LNCaP clone FGC (cell line): ENCODE results near the gene DCLK1.

Experiments used
- DNase-seq: peaks from one replicate; pipeline ENCODE4 v3.0.0-alpha.2; 2011; ENCODE audit warnings: low read depth
- H3K4me3 ChIP-seq: 2 replicates; pipeline ENCODE4 v1.5.1; 2011; ENCODE audit warnings: mild to moderate bottlenecking, low read depth, low read length, control low read depth
- TF ChIP-seq, protein P1 (sequence below): IDR thresholded peaks from 2 replicates; pipeline ENCODE4 v1.5.1; 2012; ENCODE audit warnings: mild to moderate bottlenecking; ENCODE audit not compliant: control insufficient read depth, insufficient read depth; ENCODE audit errors: extremely low read depth

DCLK1 gene

DNA sequence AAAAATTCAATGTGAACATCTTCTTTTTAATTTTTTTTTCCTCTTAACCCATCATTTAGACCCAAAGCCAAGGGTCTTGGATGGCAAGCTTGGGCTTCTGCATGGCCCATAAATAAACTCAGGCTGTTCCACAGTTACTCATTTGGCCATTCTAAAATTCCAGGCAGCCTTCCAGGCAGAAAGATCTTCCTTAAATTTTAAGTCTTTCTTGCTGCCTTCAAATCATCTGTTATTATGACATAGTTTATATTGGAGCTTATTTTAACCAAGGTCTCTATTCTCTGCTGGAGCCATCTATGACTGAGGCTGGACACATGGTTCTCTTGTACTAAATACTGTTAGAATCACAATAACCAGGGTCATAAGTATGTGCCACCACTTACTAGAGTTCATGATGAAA, 337.4 kb downstream of the DCLK1 start:
- TF ChIP-seq, protein P1, sequence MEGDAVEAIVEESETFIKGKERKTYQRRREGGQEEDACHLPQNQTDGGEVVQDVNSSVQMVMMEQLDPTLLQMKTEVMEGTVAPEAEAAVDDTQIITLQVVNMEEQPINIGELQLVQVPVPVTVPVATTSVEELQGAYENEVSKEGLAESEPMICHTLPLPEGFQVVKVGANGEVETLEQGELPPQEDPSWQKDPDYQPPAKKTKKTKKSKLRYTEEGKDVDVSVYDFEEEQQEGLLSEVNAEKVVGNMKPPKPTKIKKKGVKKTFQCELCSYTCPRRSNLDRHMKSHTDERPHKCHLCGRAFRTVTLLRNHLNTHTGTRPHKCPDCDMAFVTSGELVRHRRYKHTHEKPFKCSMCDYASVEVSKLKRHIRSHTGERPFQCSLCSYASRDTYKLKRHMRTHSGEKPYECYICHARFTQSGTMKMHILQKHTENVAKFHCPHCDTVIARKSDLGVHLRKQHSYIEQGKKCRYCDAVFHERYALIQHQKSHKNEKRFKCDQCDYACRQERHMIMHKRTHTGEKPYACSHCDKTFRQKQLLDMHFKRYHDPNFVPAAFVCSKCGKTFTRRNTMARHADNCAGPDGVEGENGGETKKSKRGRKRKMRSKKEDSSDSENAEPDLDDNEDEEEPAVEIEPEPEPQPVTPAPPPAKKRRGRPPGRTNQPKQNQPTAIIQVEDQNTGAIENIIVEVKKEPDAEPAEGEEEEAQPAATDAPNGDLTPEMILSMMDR: no peak
- DNase-seq: no peak
- no peak overlapping the region for H3K4me3 ChIP-seq

DNA sequence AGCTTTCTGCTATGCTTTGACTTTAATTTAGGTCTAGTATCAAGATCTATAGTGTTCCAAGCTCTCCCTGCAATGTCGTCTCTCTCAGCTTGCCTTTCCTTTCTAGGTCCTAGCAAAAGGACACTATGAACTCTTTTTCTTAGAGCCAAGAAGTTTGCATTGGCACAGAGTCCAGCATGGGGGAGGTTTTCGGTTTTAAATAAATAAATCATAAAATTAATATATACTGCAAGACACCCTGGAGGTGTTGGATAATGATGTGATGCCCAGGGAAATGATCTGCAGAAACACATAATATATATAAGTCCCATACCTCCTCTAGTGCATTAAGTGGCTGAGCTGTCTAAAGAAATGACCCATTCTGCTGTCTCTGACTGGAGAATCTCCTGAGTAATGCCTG, 338.3 kb downstream of the DCLK1 start:
- DNase-seq: no peak
- no peak overlapping the region for H3K4me3 ChIP-seq
- TF ChIP-seq, protein P1: no peak

DNA sequence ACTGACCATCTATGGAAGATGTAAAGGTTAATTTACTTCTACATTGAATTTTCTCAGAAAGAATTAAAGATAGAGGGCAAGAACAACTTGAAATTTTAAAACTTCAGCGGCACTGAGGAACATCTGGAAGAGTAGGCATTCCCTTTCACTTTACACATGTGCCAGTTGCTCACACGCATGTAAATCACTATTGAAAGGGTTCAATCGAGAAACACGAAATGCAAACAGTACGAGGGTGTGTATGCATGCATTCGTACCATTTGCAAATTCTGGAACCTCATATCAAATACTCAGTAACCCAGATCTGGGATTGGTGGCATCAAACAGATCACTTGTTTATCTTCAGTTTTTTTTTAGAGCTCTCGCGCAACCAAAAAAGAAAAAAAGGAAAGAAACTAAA, 339.2 kb downstream of the DCLK1 start:
- DNase-seq: no peak
- TF ChIP-seq, protein P1: no peak
- no peak overlapping the region for H3K4me3 ChIP-seq

DNA sequence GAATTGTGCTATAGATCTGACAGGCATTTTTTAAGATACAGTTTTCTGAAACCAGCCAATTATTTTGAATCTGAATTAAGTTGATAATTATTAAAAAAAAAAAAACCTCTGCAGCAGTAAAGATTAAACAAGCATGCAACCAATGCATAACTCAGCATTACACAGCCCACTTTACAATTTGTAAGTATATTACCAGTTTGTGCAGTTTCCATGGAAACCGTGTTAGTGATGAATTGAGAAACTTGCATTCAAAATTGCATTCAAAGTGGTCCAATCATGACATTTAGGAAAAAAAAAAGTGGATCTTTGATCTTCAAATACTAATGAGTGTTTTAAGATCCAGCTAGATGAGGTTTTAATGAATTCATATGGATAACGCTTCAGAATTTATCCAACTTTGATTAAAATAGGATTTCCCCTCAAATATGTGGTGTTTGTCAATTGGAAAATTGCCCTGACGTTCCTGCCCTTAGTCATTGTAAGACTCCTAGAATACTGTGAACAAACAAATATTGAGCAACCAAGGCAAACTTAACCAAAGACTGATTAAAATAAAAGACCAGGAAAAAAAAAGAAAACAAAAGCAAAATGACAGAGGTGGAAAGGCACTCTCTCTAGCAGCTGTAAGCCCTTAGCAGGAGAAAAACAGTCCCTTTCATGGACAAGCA, 339.9 kb downstream of the DCLK1 start:
- DNase-seq: no peak
- H3K4me3 ChIP-seq: no peak overlapping the region
- TF ChIP-seq, protein P1: no peak

DNA sequence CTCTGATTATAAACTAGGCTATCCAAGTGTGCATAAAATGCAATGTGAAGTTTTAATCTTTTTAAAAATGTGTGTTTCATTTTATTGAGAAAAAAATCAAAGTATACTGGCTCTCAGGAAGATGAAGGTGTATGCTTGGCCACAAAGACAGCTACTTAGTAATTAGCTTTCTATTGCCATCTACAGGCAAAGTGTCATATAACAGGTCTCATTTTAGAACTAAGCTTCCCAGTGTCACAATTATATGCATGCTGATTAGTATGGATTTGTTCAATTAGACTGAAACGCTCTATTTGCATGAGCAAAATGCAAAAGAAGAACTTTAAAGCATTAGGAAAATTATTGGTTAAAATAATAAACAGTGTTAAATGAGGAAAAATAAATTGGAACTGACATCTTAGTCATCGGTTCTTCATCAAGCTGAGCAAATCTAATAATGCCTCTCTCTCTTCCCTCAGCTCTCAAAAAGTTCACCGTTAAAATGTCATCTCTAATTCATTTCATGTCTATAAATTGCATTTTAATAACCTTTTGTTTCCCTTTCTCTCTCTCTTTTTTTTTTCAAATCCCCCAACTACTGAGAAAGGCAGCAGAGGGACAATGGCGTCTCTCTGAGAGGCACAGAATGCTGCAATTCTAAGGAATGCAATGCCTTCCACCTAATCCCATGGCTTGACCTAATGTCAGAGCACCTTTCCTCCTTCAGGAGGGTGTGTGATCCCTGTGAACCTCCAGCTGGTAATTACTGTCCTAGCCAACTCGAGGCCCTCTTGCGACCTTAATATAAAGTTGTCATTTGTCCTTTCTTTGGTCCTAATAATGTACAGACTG, 341.6 kb downstream of the DCLK1 start:
- H3K4me3 ChIP-seq: no peak overlapping the region
- no peak for DNase-seq
- TF ChIP-seq, protein P1: peak; percentile 55

DNA sequence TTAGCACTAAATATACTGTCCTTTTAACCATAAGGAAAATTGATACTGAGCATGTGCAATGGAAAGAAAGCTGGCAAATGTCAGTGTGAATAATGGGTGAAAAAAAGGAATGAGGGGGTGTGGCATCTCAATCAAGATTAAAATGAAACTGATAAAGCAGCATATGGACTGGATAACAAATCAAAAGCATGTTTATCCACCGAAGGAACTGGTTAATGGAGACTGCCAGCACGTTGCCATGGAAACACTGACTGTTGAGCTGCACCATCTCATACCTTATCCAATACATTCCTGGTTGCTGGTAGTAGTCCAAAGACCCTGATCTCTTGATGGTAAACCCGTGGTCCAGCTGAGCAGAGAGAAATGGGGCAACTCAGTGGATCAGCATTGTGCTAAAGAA, 343.2 kb downstream of the DCLK1 start:
- TF ChIP-seq, protein P1: no peak
- no peak overlapping the region for H3K4me3 ChIP-seq
- DNase-seq: no peak
